ENCODE results near the gene ASRGL1.

GRCh38 chr11:62411524-62411923 lies 74.3 kb downstream of the ASRGL1 start:
- TF ChIP-seq CTCF (conservative IDR thresholded peaks at IDR 0.05; ENCODE audit: low read length) (no peak), EZH2phosphoT487 (IDR thresholded peaks at IDR 0.05; ENCODE audit: borderline replicate concordance) (no peak)
